ENCODE results near the gene FAM222A. TPM values are rescaled to one million over a fixed set of nuclear protein-coding genes. Genes with fewer than 3 reads are reported as not detected.
A peak's percentile ranks its signal among the peaks of the same experiment; 100 is the strongest.

Gene FAM222A
- total RNA-seq, 4 donors from 2014 or later: 7.0 to 24.3 (median 13.5) TPM

DNA sequence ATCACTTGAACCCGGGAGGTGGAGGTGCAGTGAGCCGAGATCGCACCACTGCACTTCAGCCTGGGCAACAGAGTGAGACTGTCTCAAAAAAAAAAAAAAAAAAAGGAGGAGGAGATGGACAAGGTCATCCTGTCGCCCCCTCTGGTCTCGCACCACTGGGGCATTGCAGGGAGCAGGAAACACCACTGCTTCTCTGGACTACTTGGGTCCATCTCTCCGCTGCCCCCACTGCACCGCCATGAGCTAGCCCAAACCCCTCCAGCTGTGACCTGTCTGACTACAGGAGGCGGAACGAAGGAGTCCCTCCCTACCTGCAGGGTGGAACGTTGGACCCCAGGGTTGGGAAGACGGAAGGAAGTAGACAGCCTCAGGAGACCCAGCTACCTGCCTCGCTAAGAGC, 18.2 kb upstream of the FAM222A start:
- TF ChIP-seq CTCF (IDR thresholded peaks at IDR 0.05 in 4 of 5, conservative IDR thresholded peaks at IDR 0.05 in 1 of 5): no peak
- TF ChIP-seq POLR2A (IDR thresholded peaks at IDR 0.05): no peak
- no peak overlapping the region for H3K27ac ChIP-seq
- H3K4me3 ChIP-seq: no peak overlapping the region
- H3K36me3 ChIP-seq: no peaks in the 10 kb centered on the region
- no peaks in the 10 kb centered on the region for H3K27me3 ChIP-seq
- intact Hi-C loops (cut with DNase I; ENCODE audit: low total_unique reads) (no loop called here), in situ Hi-C loops (cut with MboI; ENCODE audit: low sequenced_read_pairs in 4 of 4) (no loop called here)
- H3K9me3 ChIP-seq: no peaks in the 10 kb centered on the region
- H3K4me1 ChIP-seq: peaks cover 13 to 15% of the 10 kb centered on the region in 2 donors
- ATAC-seq (no peak), DNase-seq (no peak)

DNA sequence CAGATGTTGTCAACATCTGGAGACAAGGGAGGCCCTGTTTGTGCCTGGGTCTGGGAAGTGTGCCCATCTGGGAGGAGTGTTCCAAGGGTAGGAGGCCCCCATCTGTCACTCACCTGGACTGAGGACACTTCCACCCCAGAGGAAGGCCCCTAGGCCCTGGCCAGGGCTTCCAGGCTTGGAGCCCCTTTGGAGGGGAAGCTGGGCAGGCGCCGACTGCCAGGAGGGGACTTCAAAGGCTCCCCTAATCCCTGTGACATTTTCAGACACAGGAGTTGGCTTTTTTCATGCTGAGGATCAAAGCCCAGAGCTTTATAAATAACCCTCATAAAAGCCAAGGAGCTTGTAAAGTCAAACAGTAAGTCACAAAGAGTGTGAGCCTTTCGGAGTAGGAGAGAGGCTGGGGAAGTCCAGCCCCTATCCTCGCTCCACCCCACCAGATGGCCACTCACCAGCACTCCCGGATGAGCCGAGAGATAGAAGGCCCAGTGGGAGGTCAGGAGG, 17.6 kb upstream of the FAM222A start:
- Histone ChIP-seq H3K4me1 (peaks cover 13 to 15% of the 10 kb centered on the region in 2 donors), H3K36me3 (no peaks in the 10 kb centered on the region), H3K4me3 (no peak overlapping the region), H3K9me3 (no peaks in the 10 kb centered on the region), H3K27me3 (no peaks in the 10 kb centered on the region), H3K27ac (peak overlapping the region in 3 of 4 donors; percentile 1 to 20 (median 9))
- ATAC-seq: no peak
- TF ChIP-seq POLR2A (IDR thresholded peaks at IDR 0.05): no peak
- no peak for TF ChIP-seq CTCF (IDR thresholded peaks at IDR 0.05 in 4 of 5, conservative IDR thresholded peaks at IDR 0.05 in 1 of 5)
- intact Hi-C loops (cut with DNase I; ENCODE audit: low total_unique reads) (no loop called here), in situ Hi-C loops (cut with MboI; ENCODE audit: low sequenced_read_pairs in 4 of 4) (no loop called here)
- no peak for DNase-seq

GRCh38 chr12:109696485-109697269, 16.9 kb upstream of the FAM222A start:
- ATAC-seq: no peak
- DNase-seq: no peak
- no peak for TF ChIP-seq CTCF (IDR thresholded peaks at IDR 0.05 in 4 of 5, conservative IDR thresholded peaks at IDR 0.05 in 1 of 5)
- TF ChIP-seq POLR2A (IDR thresholded peaks at IDR 0.05): no peak
- Histone ChIP-seq H3K9me3 (no peaks in the 10 kb centered on the region), H3K27me3 (no peaks in the 10 kb centered on the region), H3K27ac (peak overlapping the region in 1 of 4 donors; percentile 20), H3K36me3 (no peaks in the 10 kb centered on the region), H3K4me3 (no peak overlapping the region), H3K4me1 (peaks cover 13 to 15% of the 10 kb centered on the region in 2 donors)
- intact Hi-C loops (cut with DNase I; ENCODE audit: low total_unique reads): no loop called here
- in situ Hi-C loops (cut with MboI; ENCODE audit: low sequenced_read_pairs in 4 of 4): no loop called here

GRCh38 chr12:109697270-109697553, 16.4 kb upstream of the FAM222A start:
- H3K4me3 ChIP-seq: no peak overlapping the region
- H3K36me3 ChIP-seq: no peaks in the 10 kb centered on the region
- in situ Hi-C loops (cut with MboI; ENCODE audit: low sequenced_read_pairs in 4 of 4): no loop called here
- TF ChIP-seq POLR2A (IDR thresholded peaks at IDR 0.05) (no peak), CTCF (IDR thresholded peaks at IDR 0.05 in 4 of 5, conservative IDR thresholded peaks at IDR 0.05 in 1 of 5) (no peak)
- no peak overlapping the region for H3K27ac ChIP-seq
- no peaks in the 10 kb centered on the region for H3K27me3 ChIP-seq
- peaks cover 13 to 15% of the 10 kb centered on the region in 2 donors for H3K4me1 ChIP-seq
- intact Hi-C loops (cut with DNase I; ENCODE audit: low total_unique reads): no loop called here
- no peaks in the 10 kb centered on the region for H3K9me3 ChIP-seq
- no peak for ATAC-seq
- DNase-seq: no peak

All from gastrocnemius medialis (tissue), 4 donors.